ENCODE measurements around the gene DBI. TPM values are rescaled to one million over a fixed set of nuclear protein-coding genes. Genes with fewer than 3 reads are reported as not detected.

DBI gene
- total RNA-seq, 1 donor from 2014 or later = 75.3 TPM

GRCh38 chr2:119378566-119378965, 11.8 kb downstream of the DBI start:
- FAIRE-seq = no peak
- TF ChIP-seq CTCF (IDR thresholded peaks at IDR 0.05; ENCODE audit: insufficient read depth, low read length, severe bottlenecking) = no peak
- Histone ChIP-seq H3K4me3 (ENCODE audit: low read depth, low read length) (no peak overlapping the region), H3K36me3 (ENCODE audit: control insufficient read depth, insufficient read depth, low read length) (no peaks in the 10 kb centered on the region), H3K27me3 (ENCODE audit: control insufficient read depth, insufficient read depth, low read length) (no peaks in the 10 kb centered on the region)
- DNase-seq (ENCODE audit: low read depth) = no peak

- TF ChIP-seq CTCF (IDR thresholded peaks at IDR 0.05; ENCODE audit: insufficient read depth, low read length, severe bottlenecking) = no peak
- Histone ChIP-seq H3K27me3 (ENCODE audit: control insufficient read depth, insufficient read depth, low read length) (no peaks in the 10 kb centered on the region), H3K36me3 (ENCODE audit: control insufficient read depth, insufficient read depth, low read length) (no peaks in the 10 kb centered on the region), H3K4me3 (ENCODE audit: low read depth, low read length) (no peak overlapping the region)
- FAIRE-seq (peak; percentile 83), DNase-seq (ENCODE audit: low read depth) (no peak)
These were observed 16.8 kb downstream of the DBI start for GRCh38 chr2:119383410-119384140.

- Histone ChIP-seq H3K4me3 (ENCODE audit: low read depth, low read length) (no peak overlapping the region), H3K27me3 (ENCODE audit: control insufficient read depth, insufficient read depth, low read length) (no peaks in the 10 kb centered on the region), H3K36me3 (ENCODE audit: control insufficient read depth, insufficient read depth, low read length) (no peaks in the 10 kb centered on the region)
- DNase-seq (ENCODE audit: low read depth) (no peak), FAIRE-seq (no peak)
- no peak for TF ChIP-seq CTCF (IDR thresholded peaks at IDR 0.05; ENCODE audit: insufficient read depth, low read length, severe bottlenecking)
These were observed 18.2 kb downstream of the DBI start for GRCh38 chr2:119384971-119385370.

- H3K36me3 ChIP-seq (ENCODE audit: control insufficient read depth, insufficient read depth, low read length) = no peaks in the 10 kb centered on the region
- FAIRE-seq = no peak
- no peak overlapping the region for H3K4me3 ChIP-seq (ENCODE audit: low read depth, low read length)
- DNase-seq (ENCODE audit: low read depth) = no peak
- no peaks in the 10 kb centered on the region for H3K27me3 ChIP-seq (ENCODE audit: control insufficient read depth, insufficient read depth, low read length)
- no peak for TF ChIP-seq CTCF (IDR thresholded peaks at IDR 0.05; ENCODE audit: insufficient read depth, low read length, severe bottlenecking)
These were observed 18.7 kb downstream of the DBI start for GRCh38 chr2:119385466-119385865.

GRCh38 chr2:119387381-119388129, 20.8 kb downstream of the DBI start:
- no peak overlapping the region for H3K4me3 ChIP-seq (ENCODE audit: low read depth, low read length)
- DNase-seq (ENCODE audit: low read depth) (peak; percentile 77), FAIRE-seq (no peak)
- no peaks in the 10 kb centered on the region for H3K36me3 ChIP-seq (ENCODE audit: control insufficient read depth, insufficient read depth, low read length)
- H3K27me3 ChIP-seq (ENCODE audit: control insufficient read depth, insufficient read depth, low read length) = no peaks in the 10 kb centered on the region
- peak; percentile 10 for TF ChIP-seq CTCF (IDR thresholded peaks at IDR 0.05; ENCODE audit: insufficient read depth, low read length, severe bottlenecking)
